Ovary (tissue), 3 donors: Measurements from ENCODE around the gene QPRT.

Source experiments
- CTCF ChIP-seq, 3 donors: fragments of 450-650 bp in 2 of 3; fragments of 200-600 bp in 1 of 3; IDR thresholded peaks; one replicate each; pipeline versions ENCODE4 v1.5.1 to v1.8.0; 2016 to 2022; ENCODE audit warnings: antibody characterized with exemption in 3 of 3, mild to moderate bottlenecking in 1 of 3
- EP300 ChIP-seq: sonication (generic); formaldehyde crosslinking; IDR thresholded peaks from one replicate; pipeline ENCODE4 v1.6.1; 2017; ENCODE audit warnings: antibody characterized with exemption
- POLR2A ChIP-seq: fragments of 450-650 bp; IDR thresholded peaks from one replicate; pipeline ENCODE4 v1.6.1; 2017; ENCODE audit warnings: antibody characterized with exemption, mild to moderate bottlenecking, moderate library complexity
- donor health status: DM: no; HTN: no; CAD: no.

GRCh38 chr16:29658705-29659104 lies 20.3 kb upstream of the QPRT start:
- TF ChIP-seq POLR2A: no peak
- TF ChIP-seq CTCF (IDR thresholded peaks at IDR 0.05): no peak
- no peak for TF ChIP-seq EP300
